Germinal center (tissue), 1 donor: ENCODE measurements around the gene EML6.
"Not testable (repeated sequence)": the region's sequence is repeated elsewhere in the genome, so short reads cannot be mapped to it uniquely, and the experiment has no call there.

Experiments used
- DNase-seq: peaks from one replicate; pipeline ENCODE4 v3.0.0; 2012; ENCODE audit warnings: mixed read lengths, low spot score

The EML6 gene

GRCh38 chr2:54805255-54805654 lies 81.8 kb downstream of the EML6 start:
- DNase-seq = no peak

DNA sequence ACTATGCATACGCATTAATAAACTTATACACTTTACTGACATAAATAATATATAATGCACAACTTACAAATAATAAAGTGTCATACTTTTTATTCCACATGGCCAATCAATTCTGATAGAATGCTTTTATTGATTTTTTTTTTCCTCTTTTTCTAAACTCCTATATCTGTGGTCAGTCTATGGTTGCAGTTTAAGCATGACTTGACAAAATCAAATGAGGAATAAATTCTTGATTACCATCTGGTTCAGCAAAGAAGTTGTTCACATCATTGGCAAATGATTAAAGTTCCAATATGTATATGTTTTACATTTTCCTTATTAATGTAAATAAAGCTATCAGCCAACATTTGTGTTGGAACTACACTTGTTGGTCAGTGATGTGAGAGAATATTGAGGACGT lies 83.5 kb downstream of the EML6 start:
- no peak for DNase-seq

GRCh38 chr2:54808661-54809060 lies 85.2 kb downstream of the EML6 start:
- no peak for DNase-seq

GRCh38 chr2:54809819-54810218 lies 86.4 kb downstream of the EML6 start:
- DNase-seq = no peak

DNA sequence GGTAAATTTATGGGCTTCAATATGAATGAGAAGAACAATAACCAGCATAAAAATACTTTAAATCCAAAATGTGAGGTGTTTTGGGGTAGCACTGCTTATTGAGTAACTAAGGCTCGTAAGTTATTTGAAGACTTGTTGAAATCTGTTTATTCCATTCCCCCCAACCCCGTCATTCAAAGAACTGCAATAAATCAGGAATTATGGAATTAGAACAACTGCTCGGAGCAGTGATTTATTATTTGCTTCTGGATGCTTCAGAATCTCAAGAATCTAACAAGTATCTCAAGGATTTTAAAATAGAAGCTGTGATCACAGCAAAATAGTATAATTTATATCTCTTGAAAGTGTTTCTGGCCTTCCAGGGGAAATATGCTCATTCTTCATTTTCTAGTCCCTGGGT lies 86.8 kb downstream of the EML6 start:
- DNase-seq = no peak

DNA sequence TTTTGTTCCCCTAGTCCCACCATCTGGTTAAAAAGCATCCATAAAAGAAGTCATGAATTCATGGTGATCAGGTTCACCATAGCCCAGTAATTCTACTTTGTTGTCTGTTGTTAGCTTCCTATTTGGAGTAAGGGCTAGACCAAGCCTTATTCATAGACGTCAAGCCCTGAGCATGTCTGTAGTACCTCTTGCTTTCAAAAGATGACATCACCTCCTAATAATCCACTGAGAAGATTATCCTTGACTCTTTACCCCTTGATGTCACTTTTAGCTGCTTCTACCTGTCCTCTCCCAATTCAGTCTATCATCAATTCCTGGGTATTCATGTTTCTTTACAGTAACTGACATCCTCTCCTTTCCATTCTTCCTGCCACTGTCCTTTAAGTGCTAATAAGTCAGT lies 90.1 kb downstream of the EML6 start:
- DNase-seq = no peak

DNA sequence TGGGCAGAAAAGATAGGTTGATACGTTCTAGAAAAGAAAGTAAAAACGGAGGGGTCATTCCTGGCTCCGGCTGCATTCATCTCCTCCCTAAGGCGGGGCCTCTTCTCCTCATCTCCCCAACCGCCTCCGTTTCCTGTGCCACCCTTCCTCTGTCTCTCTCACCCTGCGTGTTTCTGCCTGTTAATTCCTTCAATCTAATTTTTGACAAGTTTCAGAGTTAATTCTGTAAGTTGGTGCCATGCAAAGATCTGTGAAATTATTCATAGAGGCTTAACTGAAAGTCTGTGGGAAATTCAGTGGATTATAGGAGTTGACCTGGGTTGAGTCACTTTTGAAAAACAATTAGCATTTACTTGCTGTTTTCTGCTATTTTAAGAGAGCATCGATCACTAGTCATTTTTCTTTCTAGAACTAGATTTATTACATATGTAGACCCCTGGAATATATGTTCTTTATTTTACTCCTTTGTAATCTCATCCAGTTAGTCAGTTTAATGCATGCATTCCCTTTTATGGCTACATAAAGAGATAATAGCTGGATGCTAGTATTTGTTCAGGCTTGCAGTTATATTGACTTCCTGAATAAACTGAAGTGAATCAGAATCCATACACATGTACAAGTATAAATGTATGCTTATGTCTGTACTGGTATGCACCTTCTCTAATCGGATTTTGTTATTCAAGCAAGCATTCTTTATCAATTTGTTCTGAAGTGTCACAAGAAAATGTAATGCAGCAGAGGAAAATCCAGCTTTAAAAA lies 91.1 kb downstream of the EML6 start:
- no peak for DNase-seq

DNA sequence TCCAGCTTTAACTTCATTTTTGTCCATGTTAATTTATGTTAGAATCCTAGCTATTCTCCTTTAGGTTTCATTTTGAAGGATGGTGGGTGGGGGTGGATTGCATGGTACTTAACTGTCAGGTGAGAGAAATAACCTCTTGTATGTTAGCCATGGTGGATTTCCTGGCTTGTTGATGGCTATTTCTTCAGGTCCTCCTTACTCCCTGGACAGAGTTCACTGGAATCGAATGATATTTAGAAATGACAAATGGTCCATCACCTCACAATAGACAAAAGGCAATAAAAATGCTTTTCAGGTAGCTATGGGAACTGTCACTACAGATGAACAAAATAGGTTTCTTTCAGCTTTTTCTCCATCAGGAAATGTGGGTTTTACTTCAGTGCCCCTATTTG lies 91.7 kb downstream of the EML6 start:
- DNase-seq = no peak

GRCh38 chr2:54818226-54818625 lies 94.8 kb downstream of the EML6 start:
- DNase-seq = no peak

- DNase-seq = no peak
Observed at GRCh38 chr2:54820558-54820957, 97.1 kb downstream of the EML6 start.

DNA sequence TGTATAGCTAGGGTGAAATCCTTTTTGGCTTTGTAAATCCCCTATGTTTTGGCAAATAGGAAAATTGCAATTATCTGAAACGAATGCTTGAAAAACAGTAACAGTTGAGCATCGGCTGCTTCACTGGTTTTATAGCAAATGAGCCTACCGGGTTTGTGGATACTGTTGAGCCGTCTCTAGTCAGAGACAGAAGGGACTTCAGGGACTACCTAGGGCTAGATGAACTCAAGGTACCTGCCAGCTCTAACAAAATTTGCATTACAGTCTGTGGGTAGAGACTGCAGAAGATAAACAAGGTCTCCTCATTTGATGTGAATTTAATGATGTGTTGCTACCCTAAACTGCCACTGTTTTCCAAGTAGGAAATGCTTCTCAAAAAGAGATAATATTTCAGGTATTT lies 101.1 kb downstream of the EML6 start:
- DNase-seq = no peak

DNA sequence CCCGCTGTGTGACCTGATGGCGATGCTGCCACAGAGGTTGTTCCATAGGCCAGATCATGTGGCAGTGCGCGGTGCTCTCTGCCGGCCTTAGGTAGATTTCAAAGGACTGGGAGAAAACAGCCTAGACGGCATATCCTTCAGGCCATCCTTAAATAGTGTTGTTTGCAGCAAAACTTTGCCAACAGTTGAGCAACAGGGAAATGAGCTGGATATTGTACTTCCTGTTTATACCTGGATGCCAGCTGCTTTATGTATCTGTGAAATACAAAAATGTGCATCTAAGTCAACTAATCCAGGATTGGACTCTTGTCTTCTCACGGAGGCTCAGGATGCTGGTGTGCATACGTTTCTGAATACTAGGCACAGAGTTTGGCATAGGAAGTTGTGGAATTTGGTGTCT lies 107.1 kb downstream of the EML6 start:
- no peak for DNase-seq

- DNase-seq = no peak
Observed at GRCh38 chr2:54831480-54831879, 108.0 kb downstream of the EML6 start.

- DNase-seq = no peak
Observed at GRCh38 chr2:54834721-54835120, 111.3 kb downstream of the EML6 start.

GRCh38 chr2:54836477-54836876 lies 113.0 kb downstream of the EML6 start:
- DNase-seq = no peak

DNA sequence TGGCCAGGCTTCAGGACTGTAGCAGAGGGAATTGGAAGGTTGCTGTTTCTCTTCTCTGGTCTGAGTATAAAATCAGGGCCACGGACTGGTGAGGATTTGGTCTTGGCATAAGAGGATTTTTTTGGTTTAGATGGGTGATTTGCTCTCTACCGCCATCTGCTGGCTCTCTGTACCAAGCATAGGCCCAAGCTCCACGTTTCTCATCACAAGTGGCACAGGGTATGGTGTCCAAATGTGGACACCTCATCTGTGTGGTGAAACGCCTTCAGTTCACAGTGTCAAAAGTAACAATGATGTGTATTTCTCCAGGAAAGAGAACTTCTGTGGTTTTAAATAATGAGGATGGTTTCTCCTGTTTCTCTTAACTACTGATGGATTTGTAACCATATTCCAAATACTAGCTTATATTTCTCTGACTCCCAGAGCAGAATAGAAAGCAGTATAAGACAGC lies 115.1 kb downstream of the EML6 start:
- DNase-seq = peak; percentile 71

- no peak for DNase-seq
Observed at GRCh38 chr2:54839461-54840255, 116.2 kb downstream of the EML6 start.

DNA sequence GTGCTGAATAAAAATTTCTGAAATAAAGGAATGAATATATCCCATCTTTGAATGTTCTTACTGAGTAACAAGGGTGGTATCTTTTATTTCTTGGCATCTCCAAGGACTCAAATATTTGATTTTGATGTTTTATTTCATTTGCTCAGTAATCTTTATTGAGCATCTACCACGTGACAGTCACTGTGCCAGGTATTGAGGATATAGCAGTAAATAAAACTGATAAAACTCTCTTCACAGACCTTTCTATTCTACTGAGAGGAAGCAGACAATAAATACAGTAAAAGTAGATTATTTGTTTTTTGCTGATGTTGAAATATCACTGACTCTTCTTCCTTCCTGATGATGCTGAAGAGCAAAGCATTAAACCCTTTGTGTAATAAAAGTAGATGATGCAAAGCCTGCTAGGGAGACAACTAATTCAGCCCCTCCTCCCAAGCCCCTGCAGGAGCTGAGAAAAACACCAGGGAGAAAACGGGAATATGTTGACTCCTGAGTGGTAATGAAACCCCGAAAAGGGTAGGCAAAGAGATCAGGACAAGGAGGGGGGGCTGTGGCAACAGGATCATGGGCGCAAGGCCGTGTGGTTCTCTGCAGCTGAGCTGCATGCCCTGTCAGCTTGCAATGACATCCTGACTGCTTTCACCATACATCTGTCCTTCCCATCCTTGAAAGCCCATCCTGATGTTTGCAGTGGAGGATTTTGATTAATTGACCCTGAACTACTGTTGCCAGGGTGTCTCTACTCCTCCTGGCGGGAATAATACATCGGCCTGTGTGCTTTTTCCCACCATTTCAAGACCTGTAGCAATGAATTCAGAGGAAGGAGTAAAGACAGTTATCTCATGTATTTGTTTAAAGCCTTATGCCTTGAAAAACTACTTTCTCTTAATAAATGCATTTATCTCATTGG lies 117.4 kb downstream of the EML6 start:
- no peak for DNase-seq

DNA sequence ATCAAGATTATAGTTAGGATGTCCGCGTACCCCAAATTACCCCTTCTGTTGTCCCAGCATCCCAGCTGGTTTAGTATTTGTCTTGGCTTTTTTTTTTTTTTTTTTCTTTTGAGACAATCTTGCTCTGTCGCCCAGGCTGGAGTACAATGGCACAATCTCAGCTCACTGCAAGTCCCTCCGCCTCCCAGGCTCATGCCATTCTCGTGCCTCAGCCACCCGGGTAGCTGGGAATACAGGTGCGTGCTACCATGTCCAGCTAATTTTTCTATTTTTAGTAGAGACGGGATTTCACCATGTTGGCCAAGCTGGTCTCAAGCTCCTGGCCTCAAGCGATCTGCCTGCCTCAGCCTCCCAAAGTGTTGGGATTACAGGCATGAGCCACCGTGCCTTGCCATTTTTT lies 118.0 kb downstream of the EML6 start:
- not testable (repeated sequence) for DNase-seq

DNA sequence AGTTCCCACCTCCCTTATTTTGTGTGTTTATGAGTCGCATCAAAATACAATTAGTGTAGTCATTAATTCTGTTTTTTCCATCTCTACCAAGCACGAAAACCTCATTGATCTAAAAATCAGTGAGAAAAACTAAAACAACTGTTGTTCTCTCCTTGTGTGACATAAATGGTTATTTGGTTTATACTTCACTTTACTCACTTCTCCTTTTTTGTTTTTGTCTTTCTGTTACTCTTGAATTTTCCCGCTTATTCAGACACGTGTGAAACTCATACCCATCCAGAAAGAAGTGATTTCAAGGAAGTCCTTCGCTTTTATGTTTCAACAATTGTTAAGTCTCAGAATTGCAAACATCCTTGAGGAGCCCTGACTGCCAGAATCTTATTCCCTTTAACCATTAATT lies 121.6 kb downstream of the EML6 start:
- DNase-seq = no peak

GRCh38 chr2:54845514-54845913 lies 122.1 kb downstream of the EML6 start:
- DNase-seq = no peak
